Endothelial cell of umbilical vein (primary cell): ENCODE measurements around the gene SLC9A3. TPM values are rescaled to one million over a fixed set of nuclear protein-coding genes. Genes with fewer than 3 reads are reported as not detected.

Source experiments
- BruUV-seq: library from RNA; stranded (reverse); fragments of 400-500 nt; replicated peaks from 2 replicates; lab custom pipeline; 2021; lab: Mats Ljungman, UMichigan
- CTCF ChIA-PET: fragments of 300-600, 350-600 bp; sonication (Branson Sonifier 250); formaldehyde crosslinking; loops from one replicate; lab custom pipeline; 2021; ENCODE audit warnings: antibody characterized with exemption, inconsistent platforms; lab: Charles Lee
- POLR2A ChIA-PET: fragments of 300-600, 350-600 bp; sonication (Branson Sonifier 250); formaldehyde crosslinking; loops from one replicate; lab custom pipeline; 2021; ENCODE audit warnings: antibody characterized with exemption, inconsistent platforms; lab: Charles Lee
- DNase-seq: peaks from one replicate; pipeline ENCODE4 v3.0.0-alpha.2; 2011; ENCODE audit warnings: low read depth, low spot score
- FAIRE-seq: peaks from 2 replicates; lab custom pipeline; 2011; peaks lifted over from hg19 to GRCh38; lab: Jason Lieb, UNC
- H2AFZ ChIP-seq: 2 replicates; pipeline ENCODE4 v1.6.0; 2012; ENCODE audit warnings: low read depth, low read length, control low read depth, inconsistent platforms
- H3K27ac ChIP-seq: 2 replicates; pipeline ENCODE4 v1.5.1; 2011; ENCODE audit warnings: low read depth, mild to moderate bottlenecking, control low read depth, low read length, moderate library complexity; ENCODE audit not compliant: insufficient read depth
- H3K27me3 ChIP-seq, 2 experiments: 2 replicates each; pipeline versions ENCODE4 v1.6.0 to v1.6.1; 2011; ENCODE audit warnings: low read length in 2 of 2, mixed read lengths in 1 of 2; ENCODE audit not compliant: control insufficient read depth in 2 of 2, insufficient read depth in 2 of 2
- H3K36me3 ChIP-seq, 2 experiments: 2 replicates in 1 of 2; 3 replicates in 1 of 2; pipeline ENCODE4 v1.5.1; 2011; ENCODE audit warnings: low read length in 2 of 2, mild to moderate bottlenecking in 1 of 2, moderate library complexity in 1 of 2; ENCODE audit not compliant: control insufficient read depth in 2 of 2, insufficient read depth in 2 of 2; ENCODE audit errors: extremely low read depth in 1 of 2
- H3K4me1 ChIP-seq: 3 replicates; pipeline ENCODE4 v1.5.1; 2011; ENCODE audit warnings: mild to moderate bottlenecking, low read length; ENCODE audit not compliant: control insufficient read depth, insufficient read depth; ENCODE audit errors: extremely low read depth
- H3K4me2 ChIP-seq: 2 replicates; pipeline ENCODE4 v1.6.1; 2011; ENCODE audit warnings: low read length, control low read depth, mixed read lengths; ENCODE audit not compliant: insufficient read depth
- H3K4me3 ChIP-seq, 3 experiments: fragments of 200-600 bp in 1 of 3; sonication (generic), shearing (Covaris generic) in 1 of 3; replicated peaks in 1 of 3; 2 replicates each; pipeline ENCODE4 v1.5.1; 2011 to 2016; ENCODE audit warnings: control low read depth in 3 of 3, low read length in 3 of 3, mild to moderate bottlenecking in 2 of 3, inconsistent platforms in 1 of 3, low read depth in 1 of 3, moderate library complexity in 1 of 3; ENCODE audit not compliant: insufficient read depth in 1 of 3
- H3K79me2 ChIP-seq: 2 replicates; pipeline ENCODE4 v1.6.0; 2012; ENCODE audit warnings: low read length, inconsistent platforms; ENCODE audit not compliant: control insufficient read depth, insufficient read depth
- H3K9ac ChIP-seq: replicated peaks from 2 replicates; pipeline ENCODE3; 2011; ENCODE audit warnings: low read length, control low read depth; ENCODE audit not compliant: insufficient read depth; ENCODE audit errors: extremely low read depth
- H3K9me1 ChIP-seq: replicated peaks from 3 replicates; pipeline ENCODE4 v1.6.0; 2011; ENCODE audit warnings: mild to moderate bottlenecking, low read length; ENCODE audit not compliant: control insufficient read depth, insufficient read depth; ENCODE audit errors: extremely low read depth
- H3K9me3 ChIP-seq: replicated peaks from 2 replicates; pipeline ENCODE4 v1.5.1; 2012; ENCODE audit warnings: low read length, inconsistent platforms; ENCODE audit not compliant: control insufficient read depth, insufficient read depth
- H4K20me1 ChIP-seq: replicated peaks from 2 replicates; pipeline ENCODE3; 2011; ENCODE audit warnings: mild to moderate bottlenecking, low read length; ENCODE audit not compliant: control insufficient read depth, insufficient read depth; ENCODE audit errors: extremely low read depth
- EZH2 ChIP-seq: IDR thresholded peaks from 2 replicates; pipeline ENCODE4 v1.6.1; 2012; ENCODE audit warnings: borderline replicate concordance, low read depth, mild to moderate bottlenecking, moderate library complexity, low read length, inconsistent platforms; ENCODE audit not compliant: severe bottlenecking
- GATA2 ChIP-seq: IDR thresholded peaks from 2 replicates; pipeline ENCODE4 v1.7.0; 2011; ENCODE audit warnings: low read depth, mild to moderate bottlenecking, moderate library complexity, mixed read lengths, low read length; ENCODE audit not compliant: insufficient read length, insufficient read depth
- JUN ChIP-seq: IDR thresholded peaks from 2 replicates; pipeline ENCODE4 v1.6.1; 2011; ENCODE audit warnings: borderline replicate concordance, low read depth; ENCODE audit not compliant: insufficient read length, insufficient read depth
- MYC ChIP-seq: IDR thresholded peaks from one replicate; pipeline ENCODE4 v1.6.1; 2011; ENCODE audit warnings: mild to moderate bottlenecking, low read depth, low read length
- POLR2A ChIP-seq: IDR thresholded peaks from 2 replicates; pipeline ENCODE4 v1.6.1; 2012; ENCODE audit warnings: low read depth, mild to moderate bottlenecking, control low read depth, low read length
- POLR2AphosphoS5 ChIP-seq: IDR thresholded peaks from 2 replicates; pipeline ENCODE4 v1.6.1; 2012; ENCODE audit warnings: low read depth, mild to moderate bottlenecking, control low read depth, low read length, moderate library complexity; ENCODE audit not compliant: insufficient read depth
- dilution Hi-C: fragments of 300-500 bp; cut with MboI; formaldehyde crosslinking; loops from one replicate; pipeline ENCODE4 v1.15.0; 2019; ENCODE audit warnings: low sequenced_read_pairs; ENCODE audit not compliant: extremely low pct_ligation_motif_present
- intact Hi-C: fragments of 100-400 bp; cut with micrococcal nuclease; formaldehyde crosslinking; loops from one replicate; pipeline ENCODE4 v1.10.0; 2022
- polyA plus RNA-seq, 4 experiments: library from polyadenylated mRNA; depleted of rRNA in 3 of 4; stranded (reverse) in 3 of 4; unstranded in 1 of 4; fragments of >200 nt; gene quantifications; 2 replicates each; pipeline versions ENCODE4 v1.2.1 to v1.2.3, GENCODE V29; 2011 to 2012; ENCODE audit warnings: missing spikeins in 1 of 4
- total RNA-seq: library from RNA; stranded (reverse); gene quantifications from 2 replicates; pipeline ENCODE4 v1.2.3, GENCODE V29; 2021
- TF ChIP-seq, protein P1 (sequence below): IDR thresholded peaks from 2 replicates; pipeline ENCODE4 v1.6.1; 2011; ENCODE audit not compliant: insufficient read depth, insufficient read length

The SLC9A3 gene
- total and polyA plus RNA-seq, 2 donors (not counting 3 experiments of a cell fraction or from before 2014, with no cell fraction given): 0.79 to 0.82 TPM

DNA sequence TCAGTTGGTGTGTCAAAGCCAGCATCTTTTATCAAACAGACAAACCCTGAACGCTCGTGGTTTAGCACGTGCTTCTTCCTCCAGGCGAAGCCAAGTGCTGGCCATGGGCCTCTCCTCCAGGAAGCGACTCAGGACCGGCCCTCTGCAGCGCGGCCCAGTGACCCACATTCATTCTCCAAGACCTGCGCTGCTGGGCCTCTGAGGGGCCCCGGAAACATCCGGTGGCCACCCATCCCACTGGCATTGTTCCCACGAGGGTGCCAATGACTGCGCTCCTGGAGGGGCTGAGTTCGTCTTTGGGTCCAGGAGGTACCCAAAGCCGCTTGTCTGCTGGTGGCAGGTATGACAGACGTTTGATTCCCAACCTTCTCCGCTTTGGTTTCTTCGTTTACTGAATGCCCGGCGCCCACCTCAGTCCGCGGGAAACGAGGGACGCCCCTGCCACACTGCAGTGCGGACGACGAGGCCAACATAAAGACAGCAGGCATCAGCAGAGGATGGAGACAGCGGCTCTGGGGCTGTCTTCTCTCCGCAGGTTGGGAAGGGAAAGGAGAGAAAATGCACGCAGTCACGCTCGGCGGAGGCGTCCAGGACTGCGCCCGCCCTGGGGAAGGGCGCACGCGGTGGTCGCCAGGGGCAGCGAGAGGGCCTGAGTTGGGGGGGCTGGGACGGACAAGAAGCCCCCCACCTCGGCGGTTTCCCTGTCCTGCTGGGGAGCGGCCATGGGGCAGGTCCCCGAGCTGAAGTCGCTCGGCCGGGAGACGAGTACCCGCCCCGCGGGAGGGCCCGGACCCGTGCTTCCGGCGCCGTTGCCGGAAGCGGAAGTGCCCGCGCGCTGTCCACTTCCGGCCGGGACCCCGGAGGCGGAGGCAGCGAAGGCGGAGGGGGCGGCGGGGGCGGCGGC, 81.7 kb downstream of the SLC9A3 start, which contains the start of gene EXOC3:
EXOC3 (plus strand) TSS at position 842 of the 904 bp plus-strand sequence. CDS start 3,030 bp downstream, outside the sequence.
- no peaks in the 10 kb centered on the region for H4K20me1 ChIP-seq
- ChIA-PET POLR2A (no interaction called here), CTCF (interaction anchor here (1.0 kb wide), 1 partner anchor 126 kb away, joined by 3 read pairs; no protein-coding TSS in a partner anchor)
- H3K79me2 ChIP-seq: peaks cover 12% of the 10 kb centered on the region
- peak within 1 kb of the TSS; percentile 56 for H3K9ac ChIP-seq
- peak within 1 kb of the TSS; percentile 36 for H2AFZ ChIP-seq
- no peaks in the 10 kb centered on the region for H3K9me1 ChIP-seq
- DNase-seq: peak; percentile 50
- H3K27ac ChIP-seq: peak within 1 kb of the TSS; percentile 47
- dilution Hi-C loops: no loop called here
- H3K36me3 ChIP-seq: peaks cover 2 to 3% of the 10 kb centered on the region in 2 experiments
- H3K27me3 ChIP-seq: no peaks in the 10 kb centered on the region
- H3K4me1 ChIP-seq: peaks cover 10% of the 10 kb centered on the region
- FAIRE-seq: peak; percentile 83
- H3K9me3 ChIP-seq: no peaks in the 10 kb centered on the region
- intact Hi-C loops: no loop called here
- TF ChIP-seq EZH2: no peak
- peak; percentile 95 for TF ChIP-seq POLR2AphosphoS5
- TF ChIP-seq MYC: no peak
- no peak for TF ChIP-seq GATA2
- TF ChIP-seq POLR2A: peak; percentile 84
- TF ChIP-seq JUN: no peak
- TF ChIP-seq, protein P1, sequence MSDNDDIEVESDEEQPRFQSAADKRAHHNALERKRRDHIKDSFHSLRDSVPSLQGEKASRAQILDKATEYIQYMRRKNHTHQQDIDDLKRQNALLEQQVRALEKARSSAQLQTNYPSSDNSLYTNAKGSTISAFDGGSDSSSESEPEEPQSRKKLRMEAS: peak; percentile 70
- TSS peak; percentile 90 for BruUV-seq
- peak within 1 kb of the TSS; percentile 46 for H3K4me2 ChIP-seq
- H3K4me3 ChIP-seq: peak within 1 kb of the TSS; percentile 5 to 92 (median 59)
